Central memory CD8-positive, alpha-beta T cell (primary cell): ENCODE measurements around the gene SPRR4.

Source experiments
- ATAC-seq: fragments of 150-1000 bp; cut with Tn5 transposase; replicated peaks from 2 replicates; pipeline ENCODE4 v1.10.0; 2022; ENCODE audit warnings: mild to moderate bottlenecking, moderate FRiP score, moderate number of reproducible peaks; ENCODE audit not compliant: poor library complexity, severe bottlenecking; ENCODE audit errors: extremely low read depth
- DNase-seq, 2 donors: peaks; one replicate each; pipeline ENCODE4 v3.0.0; 2021; ENCODE audit warnings: low spot score in 2 of 2
- H3K27ac Mint-ChIP-seq: one replicate; pipeline ENCODE4 v1.8.0; 2022; ENCODE audit warnings: low read depth, mild to moderate bottlenecking, moderate library complexity, mixed read lengths
- H3K27me3 Mint-ChIP-seq: one replicate; pipeline ENCODE4 v1.8.0; 2022; ENCODE audit warnings: mixed read lengths
- H3K36me3 Mint-ChIP-seq: one replicate; pipeline ENCODE4 v1.8.0; 2022; ENCODE audit warnings: mild to moderate bottlenecking, moderate library complexity, mixed read lengths; ENCODE audit not compliant: insufficient read depth
- H3K4me1 Mint-ChIP-seq: one replicate; pipeline ENCODE4 v1.8.0; 2022; ENCODE audit warnings: mixed read lengths
- H3K4me3 Mint-ChIP-seq: one replicate; pipeline ENCODE4 v1.8.0; 2022; ENCODE audit warnings: mild to moderate bottlenecking, moderate library complexity, mixed read lengths
- H3K9me3 Mint-ChIP-seq: one replicate; pipeline ENCODE4 v1.8.0; 2022; ENCODE audit warnings: mixed read lengths

SPRR4 gene

GRCh38 chr1:152972196-152972886 lies 1.9 kb downstream of the SPRR4 start:
- H3K27ac Mint-ChIP-seq = no peak overlapping the region
- H3K4me1 Mint-ChIP-seq = no peaks in the 10 kb centered on the region
- ATAC-seq = no peak
- no peaks in the 10 kb centered on the region for H3K9me3 Mint-ChIP-seq
- peaks cover 3% of the 10 kb centered on the region for H3K36me3 Mint-ChIP-seq
- no peak overlapping the region for H3K4me3 Mint-ChIP-seq
- DNase-seq = no peak
- H3K27me3 Mint-ChIP-seq = peaks cover 60% of the 10 kb centered on the region

- ATAC-seq = no peak
- Mint-ChIP-seq H3K27ac (no peak overlapping the region), H3K27me3 (peaks cover 84% of the 10 kb centered on the region), H3K4me3 (no peak overlapping the region), H3K9me3 (no peaks in the 10 kb centered on the region), H3K4me1 (no peaks in the 10 kb centered on the region), H3K36me3 (no peaks in the 10 kb centered on the region)
- no peak for DNase-seq
Observed at GRCh38 chr1:152976688-152977087, 6.2 kb downstream of the SPRR4 start.

- Mint-ChIP-seq H3K27ac (no peak overlapping the region), H3K4me1 (no peaks in the 10 kb centered on the region), H3K9me3 (no peaks in the 10 kb centered on the region), H3K4me3 (no peak overlapping the region), H3K27me3 (peaks cover 84% of the 10 kb centered on the region), H3K36me3 (no peaks in the 10 kb centered on the region)
- no peak for ATAC-seq
- DNase-seq = no peak
Observed at GRCh38 chr1:152977614-152978013, 7.2 kb downstream of the SPRR4 start.

- Mint-ChIP-seq H3K9me3 (no peaks in the 10 kb centered on the region), H3K27me3 (peaks cover 71% of the 10 kb centered on the region)
- ATAC-seq = no peak
Observed at GRCh38 chr1:152980676-152981075, 10.2 kb downstream of the SPRR4 start.

GRCh38 chr1:152981146-152981871 lies 10.9 kb downstream of the SPRR4 start:
- Mint-ChIP-seq H3K36me3 (no peaks in the 10 kb centered on the region), H3K9me3 (no peaks in the 10 kb centered on the region), H3K4me3 (no peak overlapping the region), H3K27me3 (peaks cover 71% of the 10 kb centered on the region), H3K4me1 (no peaks in the 10 kb centered on the region), H3K27ac (no peak overlapping the region)
- no peak for DNase-seq
- no peak for ATAC-seq

More at GRCh38 chr1:152980676-152981075, 10.2 kb downstream of the SPRR4 start:
- DNase-seq = no peak
- Mint-ChIP-seq H3K4me1 (no peaks in the 10 kb centered on the region), H3K36me3 (no peaks in the 10 kb centered on the region), H3K4me3 (no peak overlapping the region), H3K27ac (no peak overlapping the region)

GRCh38 chr1:152982076-152982475 lies 11.6 kb downstream of the SPRR4 start:
- DNase-seq (no peak), ATAC-seq (no peak)
- H3K4me1 Mint-ChIP-seq = no peaks in the 10 kb centered on the region
- peaks cover 69% of the 10 kb centered on the region for H3K27me3 Mint-ChIP-seq
- H3K36me3 Mint-ChIP-seq = no peaks in the 10 kb centered on the region
- H3K4me3 Mint-ChIP-seq = no peak overlapping the region
- no peak overlapping the region for H3K27ac Mint-ChIP-seq
- H3K9me3 Mint-ChIP-seq = no peaks in the 10 kb centered on the region

- ATAC-seq (no peak), DNase-seq (no peak)
- Mint-ChIP-seq H3K9me3 (no peaks in the 10 kb centered on the region), H3K4me1 (no peaks in the 10 kb centered on the region), H3K27ac (no peak overlapping the region), H3K27me3 (peaks cover 71% of the 10 kb centered on the region), H3K4me3 (no peak overlapping the region), H3K36me3 (no peaks in the 10 kb centered on the region)
Observed at GRCh38 chr1:152983234-152983633, 12.8 kb downstream of the SPRR4 start.

- H3K9me3 Mint-ChIP-seq = no peaks in the 10 kb centered on the region
- ATAC-seq (no peak), DNase-seq (no peak)
- no peaks in the 10 kb centered on the region for H3K4me1 Mint-ChIP-seq
- H3K4me3 Mint-ChIP-seq = no peak within 1 kb of the TSS
- H3K27me3 Mint-ChIP-seq = peaks cover 76% of the 10 kb centered on the region
- no peak within 1 kb of the TSS for H3K27ac Mint-ChIP-seq
- H3K36me3 Mint-ChIP-seq = no peaks in the 10 kb centered on the region
Observed at GRCh38 chr1:152983743-152984142, 13.3 kb downstream of the SPRR4 start, which contains the start of gene SPRR1A. SPRR1A (plus strand) TSS chr1:152984081; CDS start chr1:152985231, 1,150 bp downstream.

GRCh38 chr1:152986578-152986977 lies 16.1 kb downstream of the SPRR4 start:
- H3K27me3 Mint-ChIP-seq = peaks cover 65% of the 10 kb centered on the region
- H3K27ac Mint-ChIP-seq = no peak overlapping the region
- ATAC-seq = no peak

GRCh38 chr1:152993186-152993585 lies 22.7 kb downstream of the SPRR4 start:
- Mint-ChIP-seq H3K4me3 (no peak overlapping the region), H3K27ac (no peak overlapping the region), H3K9me3 (no peaks in the 10 kb centered on the region), H3K36me3 (no peaks in the 10 kb centered on the region), H3K4me1 (no peaks in the 10 kb centered on the region), H3K27me3 (peaks cover 58% of the 10 kb centered on the region)
- no peak for DNase-seq
- no peak for ATAC-seq

More at GRCh38 chr1:152986578-152986977, 16.1 kb downstream of the SPRR4 start:
- DNase-seq = no peak
- Mint-ChIP-seq H3K4me3 (no peak overlapping the region), H3K4me1 (no peaks in the 10 kb centered on the region), H3K36me3 (no peaks in the 10 kb centered on the region), H3K9me3 (no peaks in the 10 kb centered on the region)

- H3K27ac Mint-ChIP-seq = no peak overlapping the region
- H3K9me3 Mint-ChIP-seq = no peaks in the 10 kb centered on the region
- H3K4me3 Mint-ChIP-seq = no peak overlapping the region
- no peaks in the 10 kb centered on the region for H3K4me1 Mint-ChIP-seq
- H3K27me3 Mint-ChIP-seq = peaks cover 63% of the 10 kb centered on the region
- no peaks in the 10 kb centered on the region for H3K36me3 Mint-ChIP-seq
- DNase-seq (no peak), ATAC-seq (no peak)
Observed at GRCh38 chr1:152995842-152996241, 25.4 kb downstream of the SPRR4 start.

- no peak for DNase-seq
- H3K9me3 Mint-ChIP-seq = no peaks in the 10 kb centered on the region
- H3K27me3 Mint-ChIP-seq = peaks cover 63% of the 10 kb centered on the region
- no peak overlapping the region for H3K27ac Mint-ChIP-seq
- H3K4me1 Mint-ChIP-seq = no peaks in the 10 kb centered on the region
- no peaks in the 10 kb centered on the region for H3K36me3 Mint-ChIP-seq
- no peak overlapping the region for H3K4me3 Mint-ChIP-seq
- no peak for ATAC-seq
Observed at GRCh38 chr1:152996633-152997400, 26.4 kb downstream of the SPRR4 start.
